Sigmoid colon (tissue), 4 donors: ENCODE measurements around the gene ATXN1.

ENCODE experiments used
- CTCF ChIP-seq, 4 experiments: fragments of 450-650 bp in 3 of 4; fragments of 200-600 bp in 1 of 4; IDR thresholded peaks; one replicate each; pipeline ENCODE4 v1.5.1; 2016 to 2019; ENCODE audit warnings: antibody characterized with exemption in 4 of 4, mild to moderate bottlenecking in 3 of 4, moderate library complexity in 2 of 4
- EP300 ChIP-seq, 4 donors: sonication (generic); formaldehyde crosslinking; IDR thresholded peaks; one replicate each; pipeline ENCODE4 v1.6.1; 2017; ENCODE audit warnings: antibody characterized with exemption in 4 of 4
- POLR2A ChIP-seq, 2 donors: fragments of 450-650 bp; IDR thresholded peaks; one replicate each; pipeline ENCODE4 v1.6.1; 2016; ENCODE audit warnings: antibody characterized with exemption in 2 of 2, mild to moderate bottlenecking in 2 of 2, moderate library complexity in 2 of 2
- POLR2AphosphoS5 ChIP-seq, 4 donors: sonication (generic); formaldehyde crosslinking; IDR thresholded peaks; one replicate each; pipeline ENCODE4 v1.6.1; 2017; ENCODE audit warnings: antibody characterized with exemption in 4 of 4

DNA sequence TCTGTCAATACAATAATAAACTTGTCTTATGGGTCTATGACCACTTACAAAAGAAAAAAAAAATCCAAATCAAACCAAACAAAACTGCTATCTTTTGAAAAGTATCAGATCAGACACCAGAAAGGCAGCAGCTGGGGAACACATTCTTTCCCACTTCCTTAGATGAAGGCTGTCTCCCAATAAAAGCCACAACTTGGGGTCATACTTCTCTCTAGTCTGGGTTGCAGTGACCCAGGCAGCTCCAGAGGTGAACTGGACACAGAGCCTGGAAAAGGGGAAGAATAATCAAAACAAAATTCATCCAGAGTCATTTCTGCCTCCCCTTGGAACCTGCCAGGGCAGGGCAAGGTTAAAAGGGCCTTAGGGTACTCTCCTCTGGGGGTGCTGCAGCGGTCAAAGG is 19.1 kb downstream of the ATXN1 start:
- TF ChIP-seq POLR2AphosphoS5 (IDR thresholded peaks at IDR 0.05) = no peak
- no peak for TF ChIP-seq CTCF (IDR thresholded peaks at IDR 0.05)
- no peak for TF ChIP-seq POLR2A (IDR thresholded peaks at IDR 0.05)
- TF ChIP-seq EP300 (IDR thresholded peaks at IDR 0.05) = no peak
